ENCODE results near the gene DYNC1LI1. TPM values are rescaled to one million over a fixed set of nuclear protein-coding genes. Genes with fewer than 3 reads are reported as not detected.

The DYNC1LI1 gene
- total and polyA plus RNA-seq, 2 experiments from 2014 or later = 45.1 to 48.0 TPM

DNA sequence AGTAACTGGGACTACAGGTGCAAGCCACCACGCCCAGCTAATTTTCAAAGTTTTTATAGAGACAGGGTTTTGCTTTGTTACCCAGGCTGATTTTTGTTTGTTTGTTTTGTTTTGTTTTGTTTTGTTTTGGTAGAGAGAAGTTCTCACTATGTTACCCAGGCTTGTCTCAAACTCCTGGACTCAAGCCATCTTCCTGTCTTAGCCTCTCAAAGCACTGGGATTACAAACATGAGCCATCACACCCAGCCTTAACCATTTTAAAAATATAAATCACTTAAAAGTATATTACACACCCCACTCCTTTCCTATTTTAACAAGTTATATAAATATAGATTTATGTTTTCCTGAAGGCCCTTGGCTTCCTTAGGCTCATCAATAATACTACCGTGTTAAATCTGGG lies 6.5 kb upstream of the DYNC1LI1 start (continued):
- TF ChIP-seq, protein P1, sequence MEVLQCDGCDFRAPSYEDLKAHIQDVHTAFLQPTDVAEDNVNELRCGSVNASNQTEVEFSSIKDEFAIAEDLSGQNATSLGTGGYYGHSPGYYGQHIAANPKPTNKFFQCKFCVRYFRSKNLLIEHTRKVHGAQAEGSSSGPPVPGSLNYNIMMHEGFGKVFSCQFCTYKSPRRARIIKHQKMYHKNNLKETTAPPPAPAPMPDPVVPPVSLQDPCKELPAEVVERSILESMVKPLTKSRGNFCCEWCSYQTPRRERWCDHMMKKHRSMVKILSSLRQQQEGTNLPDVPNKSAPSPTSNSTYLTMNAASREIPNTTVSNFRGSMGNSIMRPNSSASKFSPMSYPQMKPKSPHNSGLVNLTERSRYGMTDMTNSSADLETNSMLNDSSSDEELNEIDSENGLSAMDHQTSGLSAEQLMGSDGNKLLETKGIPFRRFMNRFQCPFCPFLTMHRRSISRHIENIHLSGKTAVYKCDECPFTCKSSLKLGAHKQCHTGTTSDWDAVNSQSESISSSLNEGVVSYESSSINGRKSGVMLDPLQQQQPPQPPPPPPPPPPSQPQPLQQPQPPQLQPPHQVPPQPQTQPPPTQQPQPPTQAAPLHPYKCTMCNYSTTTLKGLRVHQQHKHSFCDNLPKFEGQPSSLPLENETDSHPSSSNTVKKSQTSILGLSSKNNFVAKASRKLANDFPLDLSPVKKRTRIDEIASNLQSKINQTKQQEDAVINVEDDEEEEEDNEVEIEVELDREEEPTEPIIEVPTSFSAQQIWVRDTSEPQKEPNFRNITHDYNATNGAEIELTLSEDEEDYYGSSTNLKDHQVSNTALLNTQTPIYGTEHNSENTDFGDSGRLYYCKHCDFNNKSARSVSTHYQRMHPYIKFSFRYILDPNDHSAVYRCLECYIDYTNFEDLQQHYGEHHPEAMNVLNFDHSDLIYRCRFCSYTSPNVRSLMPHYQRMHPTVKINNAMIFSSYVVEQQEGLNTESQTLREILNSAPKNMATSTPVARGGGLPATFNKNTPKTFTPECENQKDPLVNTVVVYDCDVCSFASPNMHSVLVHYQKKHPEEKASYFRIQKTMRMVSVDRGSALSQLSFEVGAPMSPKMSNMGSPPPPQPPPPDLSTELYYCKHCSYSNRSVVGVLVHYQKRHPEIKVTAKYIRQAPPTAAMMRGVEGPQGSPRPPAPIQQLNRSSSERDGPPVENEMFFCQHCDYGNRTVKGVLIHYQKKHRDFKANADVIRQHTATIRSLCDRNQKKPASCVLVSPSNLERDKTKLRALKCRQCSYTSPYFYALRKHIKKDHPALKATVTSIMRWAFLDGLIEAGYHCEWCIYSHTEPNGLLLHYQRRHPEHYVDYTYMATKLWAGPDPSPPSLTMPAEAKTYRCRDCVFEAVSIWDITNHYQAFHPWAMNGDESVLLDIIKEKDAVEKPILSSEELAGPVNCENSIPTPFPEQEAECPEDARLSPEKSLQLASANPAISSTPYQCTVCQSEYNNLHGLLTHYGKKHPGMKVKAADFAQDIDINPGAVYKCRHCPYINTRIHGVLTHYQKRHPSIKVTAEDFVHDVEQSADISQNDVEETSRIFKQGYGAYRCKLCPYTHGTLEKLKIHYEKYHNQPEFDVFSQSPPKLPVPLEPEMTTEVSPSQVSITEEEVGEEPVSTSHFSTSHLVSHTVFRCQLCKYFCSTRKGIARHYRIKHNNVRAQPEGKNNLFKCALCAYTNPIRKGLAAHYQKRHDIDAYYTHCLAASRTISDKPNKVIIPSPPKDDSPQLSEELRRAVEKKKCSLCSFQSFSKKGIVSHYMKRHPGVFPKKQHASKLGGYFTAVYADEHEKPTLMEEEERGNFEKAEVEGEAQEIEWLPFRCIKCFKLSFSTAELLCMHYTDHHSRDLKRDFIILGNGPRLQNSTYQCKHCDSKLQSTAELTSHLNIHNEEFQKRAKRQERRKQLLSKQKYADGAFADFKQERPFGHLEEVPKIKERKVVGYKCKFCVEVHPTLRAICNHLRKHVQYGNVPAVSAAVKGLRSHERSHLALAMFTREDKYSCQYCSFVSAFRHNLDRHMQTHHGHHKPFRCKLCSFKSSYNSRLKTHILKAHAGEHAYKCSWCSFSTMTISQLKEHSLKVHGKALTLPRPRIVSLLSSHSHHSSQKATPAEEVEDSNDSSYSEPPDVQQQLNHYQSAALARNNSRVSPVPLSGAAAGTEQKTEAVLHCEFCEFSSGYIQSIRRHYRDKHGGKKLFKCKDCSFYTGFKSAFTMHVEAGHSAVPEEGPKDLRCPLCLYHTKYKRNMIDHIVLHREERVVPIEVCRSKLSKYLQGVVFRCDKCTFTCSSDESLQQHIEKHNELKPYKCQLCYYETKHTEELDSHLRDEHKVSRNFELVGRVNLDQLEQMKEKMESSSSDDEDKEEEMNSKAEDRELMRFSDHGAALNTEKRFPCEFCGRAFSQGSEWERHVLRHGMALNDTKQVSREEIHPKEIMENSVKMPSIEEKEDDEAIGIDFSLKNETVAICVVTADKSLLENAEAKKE (CRISPR knock-in tag; IDR thresholded peaks at IDR 0.05) = no peak
- TF ChIP-seq ZNF331 (CRISPR knock-in tag; IDR thresholded peaks at IDR 0.05; ENCODE audit: low read depth) (no peak), EZH2 (IDR thresholded peaks at IDR 0.05; ENCODE audit: low read depth, unreplicated experiment) (no peak)

- Histone ChIP-seq H3K36me3 (ENCODE audit: insufficient read depth) (no peaks in the 10 kb centered on the region), H3F3A (replicated peaks; ENCODE audit: low read depth) (no peaks in the 10 kb centered on the region; the same call in 1 of the 2 replicates), H3K27me3 (ENCODE audit: insufficient read depth) (no peaks in the 10 kb centered on the region), H3K4me2 (no peak overlapping the region), H3K4me3 (no peak overlapping the region), H3K79me2 (replicated peaks; ENCODE audit: insufficient read depth) (peaks cover 19% of the 10 kb centered on the region), H3K9me2 (ENCODE audit: insufficient read depth) (0 out of 2 replicates have a peak, but pooled peaks cover 6% of the 10 kb centered on the region), H3K27ac (ENCODE audit: low read depth) (no peak overlapping the region), H4K20me1 (replicated peaks; ENCODE audit: insufficient read depth) (peaks cover 4% of the 10 kb centered on the region), H3K4me1 (ENCODE audit: insufficient read depth) (peaks cover 15% of the 10 kb centered on the region), H2AFZ (no peak overlapping the region)
- ATAC-seq (no peak), DNase-seq (ENCODE audit: low spot score) (no peak)
- no peak overlapping the region for H3K27ac Mint-ChIP-seq
- H3K27me3 Mint-ChIP-seq (ENCODE audit: insufficient read depth, low read depth, poor library complexity) = no peaks in the 10 kb centered on the region
- no peaks in the 10 kb centered on the region; the same call in 2 of the 3 replicates for H3K9me3 Mint-ChIP-seq
- no peak overlapping the region for H3K4me3 Mint-ChIP-seq
- H3K36me3 Mint-ChIP-seq (ENCODE audit: low read depth) = no peaks in the 10 kb centered on the region
- peaks cover 12% of the 10 kb centered on the region for H3K4me1 Mint-ChIP-seq
- TF ChIP-seq, protein P2, sequence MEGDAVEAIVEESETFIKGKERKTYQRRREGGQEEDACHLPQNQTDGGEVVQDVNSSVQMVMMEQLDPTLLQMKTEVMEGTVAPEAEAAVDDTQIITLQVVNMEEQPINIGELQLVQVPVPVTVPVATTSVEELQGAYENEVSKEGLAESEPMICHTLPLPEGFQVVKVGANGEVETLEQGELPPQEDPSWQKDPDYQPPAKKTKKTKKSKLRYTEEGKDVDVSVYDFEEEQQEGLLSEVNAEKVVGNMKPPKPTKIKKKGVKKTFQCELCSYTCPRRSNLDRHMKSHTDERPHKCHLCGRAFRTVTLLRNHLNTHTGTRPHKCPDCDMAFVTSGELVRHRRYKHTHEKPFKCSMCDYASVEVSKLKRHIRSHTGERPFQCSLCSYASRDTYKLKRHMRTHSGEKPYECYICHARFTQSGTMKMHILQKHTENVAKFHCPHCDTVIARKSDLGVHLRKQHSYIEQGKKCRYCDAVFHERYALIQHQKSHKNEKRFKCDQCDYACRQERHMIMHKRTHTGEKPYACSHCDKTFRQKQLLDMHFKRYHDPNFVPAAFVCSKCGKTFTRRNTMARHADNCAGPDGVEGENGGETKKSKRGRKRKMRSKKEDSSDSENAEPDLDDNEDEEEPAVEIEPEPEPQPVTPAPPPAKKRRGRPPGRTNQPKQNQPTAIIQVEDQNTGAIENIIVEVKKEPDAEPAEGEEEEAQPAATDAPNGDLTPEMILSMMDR (conservative IDR thresholded peaks at IDR 0.05; ENCODE audit: low read depth in 2 of 2) = no peak
- TF ChIP-seq EZH2 (IDR thresholded peaks at IDR 0.05; ENCODE audit: low read depth, unreplicated experiment) (no peak), CREB1 (CRISPR knock-in tag; IDR thresholded peaks at IDR 0.05; ENCODE audit: low read depth) (no peak), ZNF114 (CRISPR knock-in tag; IDR thresholded peaks at IDR 0.05) (no peak), EZH2phosphoT487 (IDR thresholded peaks at IDR 0.05; ENCODE audit: unreplicated experiment) (no peak), STAT1 (IDR thresholded peaks at IDR 0.05; ENCODE audit: unreplicated experiment) (no peak), POLR2AphosphoS5 (IDR thresholded peaks at IDR 0.05; ENCODE audit: low read depth) (no peak)
Observed at GRCh38 chr3:32575451-32576113, 4.9 kb upstream of the DYNC1LI1 start.

Measured in GM23338 (cell line).